Keratinocyte (primary cell): ENCODE data around the gene ARID5B. TPM values are rescaled to one million over a fixed set of nuclear protein-coding genes. Genes with fewer than 3 reads are reported as not detected.

Experiments used
- DNase-seq: peaks from one replicate; pipeline ENCODE4 v3.0.0-alpha.2; 2011; ENCODE audit warnings: low read depth, missing footprints, low spot score
- FAIRE-seq: peaks from 2 replicates; lab custom pipeline; 2011; peaks lifted over from hg19 to GRCh38; lab: Jason Lieb, UNC
- H2AFZ ChIP-seq: 2 replicates; pipeline ENCODE4 v1.6.0; 2012; ENCODE audit warnings: low read length, control low read depth, inconsistent platforms; ENCODE audit not compliant: control insufficient read depth
- H3K27ac ChIP-seq: 2 replicates; pipeline ENCODE4 v1.5.1; 2011; ENCODE audit warnings: low read length; ENCODE audit not compliant: control insufficient read depth, insufficient read depth
- H3K27me3 ChIP-seq: 3 replicates; pipeline ENCODE4 v1.6.0; 2011; ENCODE audit warnings: low read length; ENCODE audit not compliant: control insufficient read depth, insufficient read depth; ENCODE audit errors: extremely low read depth
- H3K36me3 ChIP-seq, 2 experiments: 2 replicates in 1 of 2; 3 replicates in 1 of 2; pipeline ENCODE4 v1.5.1; 2011; ENCODE audit warnings: low read length in 2 of 2, mild to moderate bottlenecking in 1 of 2; ENCODE audit not compliant: control insufficient read depth in 2 of 2, insufficient read depth in 2 of 2; ENCODE audit errors: extremely low read depth in 1 of 2
- H3K4me1 ChIP-seq: 3 replicates; pipeline ENCODE4 v1.5.1; 2011; ENCODE audit warnings: low read length; ENCODE audit not compliant: control insufficient read depth, insufficient read depth; ENCODE audit errors: extremely low read depth
- H3K4me2 ChIP-seq: 3 replicates; pipeline ENCODE4 v1.6.0; 2011; ENCODE audit warnings: low read depth, low read length; ENCODE audit not compliant: control insufficient read depth, insufficient read depth; ENCODE audit errors: extremely low read depth
- H3K4me3 ChIP-seq, 3 experiments: fragments of 200-600 bp in 1 of 3; sonication (generic) in 1 of 3; 2 replicates in 2 of 3; 3 replicates in 1 of 3; pipeline ENCODE4 v1.5.1; 2011 to 2016; ENCODE audit warnings: low read length in 3 of 3, mild to moderate bottlenecking in 3 of 3, control low read depth in 2 of 3, inconsistent platforms in 1 of 3, low read depth in 1 of 3, mixed read lengths in 1 of 3, mixed run types in 1 of 3, moderate library complexity in 1 of 3; ENCODE audit not compliant: control insufficient read depth in 2 of 3, insufficient read depth in 2 of 3; ENCODE audit errors: extremely low read depth in 1 of 3
- H3K79me2 ChIP-seq: 2 replicates; pipeline ENCODE4 v1.6.0; 2012; ENCODE audit warnings: low read length; ENCODE audit not compliant: control insufficient read depth, insufficient read depth
- H3K9ac ChIP-seq: 3 replicates; pipeline ENCODE4 v1.6.0; 2011; ENCODE audit warnings: low read length; ENCODE audit not compliant: control insufficient read depth, insufficient read depth; ENCODE audit errors: extremely low read depth
- H3K9me1 ChIP-seq: 3 replicates; pipeline ENCODE4 v1.6.0; 2011; ENCODE audit warnings: low read length; ENCODE audit not compliant: control insufficient read depth, insufficient read depth; ENCODE audit errors: extremely low read depth
- H3K9me3 ChIP-seq: 2 replicates; pipeline ENCODE4 v1.5.1; 2012; ENCODE audit warnings: low read depth, low read length; ENCODE audit not compliant: control insufficient read depth
- H4K20me1 ChIP-seq: 3 replicates; pipeline ENCODE4 v1.6.0; 2011; ENCODE audit warnings: low read length; ENCODE audit not compliant: control insufficient read depth, insufficient read depth; ENCODE audit errors: extremely low read depth
- EZH2 ChIP-seq: IDR thresholded peaks from one replicate; pipeline ENCODE4 v1.6.1; 2012; ENCODE audit warnings: inconsistent platforms, mild to moderate bottlenecking, low read length, moderate library complexity
- dilution Hi-C: fragments of 300-500 bp; cut with MboI; formaldehyde crosslinking; loops from one replicate; pipeline ENCODE4 v1.7.0; 2020; ENCODE audit warnings: low sequenced_read_pairs; ENCODE audit not compliant: extremely low pct_ligation_motif_present
- polyA plus RNA-seq, 5 experiments: library from polyadenylated mRNA; depleted of rRNA in 3 of 5; stranded (reverse) in 3 of 5; stranded (forward) in 1 of 5; unstranded in 1 of 5; fragments of >200 nt; gene quantifications; 1 replicate in 1 of 5; 2 replicates in 3 of 5; 3 replicates in 1 of 5; pipeline versions ENCODE4 v1.2.1 to v1.2.3, GENCODE V29; 2011 to 2012; ENCODE audit warnings: missing spikeins in 2 of 5, low read depth in 1 of 5, low replicate concordance in 1 of 5
- TF ChIP-seq, protein P1 (sequence below), 3 experiments: IDR thresholded peaks in 1 of 3; conservative IDR thresholded peaks in 1 of 3; optimal IDR thresholded peaks in 1 of 3; 2 replicates in 2 of 3; 3 replicates in 1 of 3; pipeline versions ENCODE3 to v1.5.1; 2011; ENCODE audit warnings: low read length in 3 of 3, mild to moderate bottlenecking in 3 of 3, moderate library complexity in 2 of 3, control low read depth in 1 of 3, inconsistent platforms in 1 of 3; ENCODE audit not compliant: insufficient read depth in 2 of 3; ENCODE audit errors: extremely low read depth in 1 of 3

ARID5B gene
- polyA plus RNA-seq, 1 donor (not counting 4 experiments of a cell fraction or from before 2014, with no cell fraction given): 7.0 TPM

DNA sequence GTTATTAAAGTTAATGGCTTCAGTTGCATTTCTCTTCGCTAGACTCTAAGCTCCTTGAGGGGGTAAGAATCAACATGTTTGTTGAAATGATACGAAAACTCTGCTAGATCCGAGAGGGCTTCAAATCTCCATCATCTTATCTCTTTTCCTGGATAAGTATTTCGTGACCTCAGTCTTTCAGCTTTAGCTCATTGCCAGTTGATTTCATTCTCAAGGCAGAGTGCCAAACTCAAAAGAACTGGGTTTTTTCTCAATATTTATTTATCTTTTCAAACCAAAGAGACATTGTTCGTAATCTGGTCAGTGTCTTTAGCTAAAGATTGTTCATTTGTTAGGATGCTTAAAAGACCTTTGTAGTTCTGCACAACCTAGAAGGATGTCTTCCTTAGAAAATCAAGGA is 108.9 kb downstream of the ARID5B start:
- Histone ChIP-seq H2AFZ (no peak overlapping the region), H3K27me3 (no peaks in the 10 kb centered on the region), H3K9me1 (no peaks in the 10 kb centered on the region), H3K4me1 (no peaks in the 10 kb centered on the region), H3K4me2 (no peak overlapping the region), H3K79me2 (peaks cover 4% of the 10 kb centered on the region), H3K4me3 (no peak overlapping the region), H3K9ac (no peak overlapping the region), H3K27ac (no peak overlapping the region), H3K36me3 (no peaks in the 10 kb centered on the region), H4K20me1 (no peaks in the 10 kb centered on the region), H3K9me3 (no peaks in the 10 kb centered on the region)
- TF ChIP-seq, protein P1, sequence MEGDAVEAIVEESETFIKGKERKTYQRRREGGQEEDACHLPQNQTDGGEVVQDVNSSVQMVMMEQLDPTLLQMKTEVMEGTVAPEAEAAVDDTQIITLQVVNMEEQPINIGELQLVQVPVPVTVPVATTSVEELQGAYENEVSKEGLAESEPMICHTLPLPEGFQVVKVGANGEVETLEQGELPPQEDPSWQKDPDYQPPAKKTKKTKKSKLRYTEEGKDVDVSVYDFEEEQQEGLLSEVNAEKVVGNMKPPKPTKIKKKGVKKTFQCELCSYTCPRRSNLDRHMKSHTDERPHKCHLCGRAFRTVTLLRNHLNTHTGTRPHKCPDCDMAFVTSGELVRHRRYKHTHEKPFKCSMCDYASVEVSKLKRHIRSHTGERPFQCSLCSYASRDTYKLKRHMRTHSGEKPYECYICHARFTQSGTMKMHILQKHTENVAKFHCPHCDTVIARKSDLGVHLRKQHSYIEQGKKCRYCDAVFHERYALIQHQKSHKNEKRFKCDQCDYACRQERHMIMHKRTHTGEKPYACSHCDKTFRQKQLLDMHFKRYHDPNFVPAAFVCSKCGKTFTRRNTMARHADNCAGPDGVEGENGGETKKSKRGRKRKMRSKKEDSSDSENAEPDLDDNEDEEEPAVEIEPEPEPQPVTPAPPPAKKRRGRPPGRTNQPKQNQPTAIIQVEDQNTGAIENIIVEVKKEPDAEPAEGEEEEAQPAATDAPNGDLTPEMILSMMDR (optimal IDR thresholded peaks at IDR 0.05 in 1 of 3, IDR thresholded peaks at IDR 0.05 in 1 of 3, conservative IDR thresholded peaks at IDR 0.05 in 1 of 3; ENCODE audit: extremely low read depth in 1 of 3, insufficient read depth in 2 of 3, low read length in 3 of 3): no peak
- no peak for TF ChIP-seq EZH2
- dilution Hi-C loops: no loop called here
- DNase-seq (no peak), FAIRE-seq (no peak)

DNA sequence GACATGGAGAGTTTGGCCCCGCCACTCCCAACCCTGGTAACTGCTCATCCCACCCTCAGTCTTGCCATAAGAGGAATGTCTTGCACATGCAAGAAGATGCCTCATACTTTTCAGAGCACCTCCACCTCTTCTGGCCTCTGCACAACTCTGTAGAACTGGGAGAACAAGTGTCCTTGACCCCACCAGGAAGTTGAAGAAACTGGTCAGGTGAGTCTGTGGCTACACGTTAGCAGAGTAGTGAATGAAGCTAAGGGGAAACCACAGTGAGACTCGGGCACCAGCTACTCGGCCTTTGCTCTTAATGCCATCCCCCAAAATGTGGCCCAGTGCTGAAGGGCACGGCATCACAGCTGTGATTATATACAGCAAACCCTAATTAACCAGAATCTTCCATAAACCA is 110.1 kb downstream of the ARID5B start:
- Histone ChIP-seq H3K4me3 (no peak overlapping the region), H3K4me1 (no peaks in the 10 kb centered on the region), H3K9me1 (no peaks in the 10 kb centered on the region), H3K9me3 (no peaks in the 10 kb centered on the region), H4K20me1 (no peaks in the 10 kb centered on the region), H3K9ac (no peak overlapping the region), H3K36me3 (no peaks in the 10 kb centered on the region), H3K4me2 (no peak overlapping the region), H3K27me3 (no peaks in the 10 kb centered on the region), H2AFZ (no peak overlapping the region), H3K27ac (no peak overlapping the region), H3K79me2 (peaks cover 7% of the 10 kb centered on the region)
- no peak for DNase-seq
- TF ChIP-seq, protein P1 (optimal IDR thresholded peaks at IDR 0.05 in 1 of 3, IDR thresholded peaks at IDR 0.05 in 1 of 3, conservative IDR thresholded peaks at IDR 0.05 in 1 of 3; ENCODE audit: extremely low read depth in 1 of 3, insufficient read depth in 2 of 3, low read length in 3 of 3): no peak
- no peak for TF ChIP-seq EZH2
- FAIRE-seq: no peak
- dilution Hi-C loops: no loop called here
